Skeletal muscle cell (primary cell): ENCODE data around the gene SFXN5.
"Not testable (repeated sequence)": the region's sequence is repeated elsewhere in the genome, so short reads cannot be mapped to it uniquely, and the experiment has no call there.

Experiments used
- DNase-seq: peaks from one replicate; pipeline ENCODE4 v3.0.0-alpha.2; 2010; ENCODE audit warnings: low read depth
- H3K4me3 ChIP-seq: 2 replicates; pipeline ENCODE4 v1.5.1; 2011; ENCODE audit warnings: low read depth, mild to moderate bottlenecking, control low read depth, low read length, moderate library complexity

The SFXN5 gene

DNA sequence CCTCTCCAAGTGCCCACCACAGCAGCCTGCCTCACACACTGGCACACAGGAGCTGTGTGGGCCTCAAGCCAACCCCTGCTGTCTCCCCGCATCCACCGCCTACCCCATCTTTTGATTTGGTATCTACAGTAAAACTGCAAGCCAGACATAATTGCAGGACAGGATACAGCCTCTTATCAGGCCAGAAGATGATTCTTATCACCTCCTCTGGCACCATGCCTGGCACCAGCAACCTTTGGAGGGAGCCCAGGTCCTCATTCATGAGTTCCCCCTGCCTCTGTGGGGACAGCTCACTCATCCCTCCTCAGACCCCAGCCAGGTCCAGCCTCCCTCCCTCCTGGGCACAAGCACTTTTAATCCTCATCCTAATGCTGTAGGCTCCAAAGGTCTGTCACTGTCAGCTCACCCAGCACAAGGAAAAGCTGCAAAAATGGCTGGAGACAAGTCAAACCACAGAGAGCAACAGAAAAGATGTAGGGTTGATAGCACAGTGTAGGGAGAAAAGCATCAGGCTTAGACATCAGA lies 31.6 kb upstream of the SFXN5 start:
- no peak overlapping the region for H3K4me3 ChIP-seq
- no peak for DNase-seq

DNA sequence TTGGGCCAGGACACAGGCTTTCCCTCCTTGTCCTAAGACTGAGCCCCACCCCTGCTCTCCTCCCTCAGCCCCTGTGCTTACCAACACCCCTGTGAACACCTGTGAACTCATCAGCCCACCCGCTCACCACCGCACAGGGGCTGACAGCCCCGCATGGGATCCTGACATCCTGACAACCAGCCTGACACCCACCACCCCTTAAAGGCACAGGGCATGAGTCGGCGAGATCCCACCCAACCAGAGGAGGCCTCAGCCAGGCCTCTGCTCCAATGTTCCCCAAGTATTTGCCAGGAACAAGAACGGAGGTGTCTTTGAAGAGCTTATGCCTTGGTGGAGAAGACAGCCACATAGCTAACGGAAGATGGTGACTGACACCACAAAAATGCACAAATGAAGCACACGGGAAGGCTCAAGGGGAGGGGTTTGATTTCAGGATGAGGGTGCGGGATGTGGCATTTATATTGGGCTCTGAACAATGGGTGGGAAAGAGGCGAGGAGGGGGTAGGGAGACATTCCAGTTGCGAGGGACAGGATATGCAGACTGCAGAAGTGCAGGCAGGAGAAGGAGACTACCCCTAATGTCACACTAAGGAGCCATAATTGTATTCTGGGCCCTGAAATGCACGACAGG lies 30.2 kb upstream of the SFXN5 start:
- no peak overlapping the region for H3K4me3 ChIP-seq
- no peak for DNase-seq

DNA sequence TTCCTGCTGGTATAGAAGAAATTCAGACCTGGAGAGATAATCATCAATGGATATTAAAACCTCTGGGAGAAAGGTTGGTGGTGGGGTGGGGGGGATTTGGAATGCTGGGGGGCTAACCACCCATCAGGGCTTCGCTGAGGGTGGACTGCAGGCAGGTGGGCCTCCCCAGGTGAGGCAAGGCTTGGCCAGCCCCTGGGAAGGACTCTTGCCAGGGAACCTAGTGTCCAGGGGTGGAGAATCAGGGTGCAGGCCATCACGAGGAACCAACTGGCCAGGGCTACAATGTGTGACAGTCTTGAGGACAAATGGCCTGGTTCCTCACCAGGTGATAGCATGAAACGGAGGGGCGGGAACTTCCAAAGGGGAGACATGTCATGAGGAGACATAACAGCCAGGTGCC lies 29.4 kb upstream of the SFXN5 start:
- DNase-seq, result no peak
- H3K4me3 ChIP-seq, result no peak overlapping the region

DNA sequence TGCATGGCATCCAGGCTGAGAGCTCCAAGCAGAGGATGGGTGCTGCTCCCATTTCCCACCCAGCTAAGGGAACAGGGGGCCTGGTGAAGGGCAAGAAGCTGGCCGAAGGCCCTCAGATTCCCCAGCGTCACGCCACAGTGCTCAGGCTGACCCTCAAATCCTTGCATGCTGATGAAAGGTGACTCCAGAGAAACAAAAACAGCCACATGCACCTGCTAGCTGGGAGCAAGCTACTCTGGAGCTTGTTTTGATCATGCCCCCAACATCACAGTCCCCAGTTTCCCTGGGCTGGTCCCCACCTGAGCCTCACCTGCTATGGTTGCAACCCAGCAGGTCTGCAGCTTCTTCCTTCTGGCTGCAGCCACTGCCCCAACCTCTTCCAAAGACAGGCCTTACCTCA lies 28.0 kb upstream of the SFXN5 start:
- H3K4me3 ChIP-seq, result no peak overlapping the region
- DNase-seq, result no peak

DNA sequence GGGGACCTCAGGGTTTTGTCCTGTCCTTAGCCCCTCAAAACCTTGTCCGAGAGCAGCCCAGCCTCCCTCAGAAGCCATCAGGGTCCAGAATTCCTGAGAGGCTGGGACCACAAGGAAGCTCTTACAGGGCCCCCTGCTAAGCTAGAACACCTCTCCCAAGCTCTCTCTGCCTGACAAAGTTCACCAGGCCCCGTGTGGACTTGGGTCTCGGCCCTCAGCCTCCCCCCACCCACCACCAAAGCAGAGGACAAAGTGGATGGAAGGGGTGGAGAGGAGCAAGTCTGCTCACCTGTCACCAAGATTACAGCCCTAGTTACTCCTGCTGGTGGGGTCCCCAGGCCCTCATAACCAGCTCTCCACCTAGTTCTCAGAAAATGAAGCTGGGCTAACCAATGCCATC lies 24.4 kb upstream of the SFXN5 start:
- H3K4me3 ChIP-seq, result no peak overlapping the region
- DNase-seq, result no peak

DNA sequence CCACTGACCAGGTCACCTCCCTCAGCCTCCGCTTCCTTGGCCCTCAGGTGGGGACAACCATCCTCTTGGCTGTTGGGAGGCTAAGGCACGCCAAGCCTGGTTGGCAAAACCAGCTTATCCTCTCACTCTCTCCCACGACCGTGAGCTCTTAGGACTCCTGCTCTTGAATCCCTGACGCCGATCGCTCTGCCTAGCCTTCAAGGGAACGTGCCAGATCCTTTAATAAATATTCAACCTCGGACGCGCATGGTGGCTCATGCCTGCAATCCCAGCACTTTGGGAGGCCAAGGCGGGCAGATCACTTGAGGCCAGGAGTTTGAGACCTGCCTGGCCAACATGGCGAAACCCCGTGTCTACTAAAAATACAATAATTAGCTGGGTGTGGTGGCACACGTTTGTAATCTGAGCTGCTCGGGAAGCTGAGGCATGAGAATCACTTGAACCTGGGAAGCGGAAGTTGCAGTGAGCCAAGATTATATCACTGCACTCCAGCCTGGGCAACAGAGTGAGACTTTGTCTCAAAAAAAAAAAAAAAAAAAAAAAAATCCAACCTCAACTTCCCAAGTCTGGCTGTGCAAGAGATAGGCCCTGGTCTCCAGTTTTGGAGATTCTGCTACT lies 22.2 kb upstream of the SFXN5 start:
- not testable (repeated sequence) for DNase-seq, H3K4me3 ChIP-seq

DNA sequence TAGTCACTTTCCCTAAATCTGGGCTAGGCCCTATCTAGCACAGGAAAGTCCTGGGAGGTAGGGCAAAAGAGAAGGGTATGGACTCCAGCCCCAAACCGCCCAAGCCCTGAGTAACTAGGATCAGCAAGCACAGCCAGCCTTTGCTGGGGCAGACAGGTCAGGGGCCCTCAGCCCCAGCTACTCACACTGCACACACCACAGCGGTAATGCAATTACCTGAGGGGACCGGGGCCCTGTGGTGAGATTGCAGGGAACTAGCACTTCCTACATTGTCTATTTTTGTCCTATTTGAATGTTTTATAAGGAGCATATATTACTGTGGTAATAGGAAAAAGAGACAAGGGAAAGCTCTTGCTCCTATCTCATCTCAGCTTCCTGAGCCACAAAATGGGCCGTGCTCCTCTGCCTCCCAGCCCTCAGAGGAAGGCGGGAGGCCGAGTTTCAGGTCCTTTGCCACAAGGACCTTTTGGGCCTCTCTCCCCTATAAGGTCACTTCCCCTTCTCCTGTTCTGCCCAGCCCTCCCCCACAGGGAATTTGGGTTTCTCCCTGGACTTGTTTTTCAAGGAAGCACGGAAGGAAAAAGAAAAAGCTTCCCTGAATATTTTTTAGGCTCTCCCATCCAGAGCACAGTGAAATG lies 20.8 kb upstream of the SFXN5 start:
- H3K4me3 ChIP-seq, result no peak overlapping the region
- DNase-seq, result no peak

DNA sequence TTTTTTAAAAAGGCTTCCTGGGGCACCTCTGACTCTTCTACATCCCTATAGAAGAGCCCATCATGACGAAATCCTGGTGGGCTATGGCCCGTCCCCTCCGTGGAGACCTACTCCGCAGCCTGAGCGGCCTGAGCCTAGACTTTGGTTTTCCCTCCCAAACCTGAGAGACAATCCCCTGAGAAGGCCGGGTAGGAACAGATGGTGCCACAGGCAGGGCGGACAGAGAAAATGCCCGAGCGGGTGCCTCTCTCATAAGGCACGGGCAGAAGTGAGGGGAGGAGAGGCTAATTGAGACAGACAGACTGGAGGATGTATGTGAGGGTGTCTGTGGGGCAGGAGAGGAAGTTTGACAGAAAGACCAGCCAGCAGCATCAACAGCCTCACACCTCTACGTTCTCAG lies 20.2 kb upstream of the SFXN5 start:
- H3K4me3 ChIP-seq, result no peak overlapping the region
- no peak for DNase-seq

DNA sequence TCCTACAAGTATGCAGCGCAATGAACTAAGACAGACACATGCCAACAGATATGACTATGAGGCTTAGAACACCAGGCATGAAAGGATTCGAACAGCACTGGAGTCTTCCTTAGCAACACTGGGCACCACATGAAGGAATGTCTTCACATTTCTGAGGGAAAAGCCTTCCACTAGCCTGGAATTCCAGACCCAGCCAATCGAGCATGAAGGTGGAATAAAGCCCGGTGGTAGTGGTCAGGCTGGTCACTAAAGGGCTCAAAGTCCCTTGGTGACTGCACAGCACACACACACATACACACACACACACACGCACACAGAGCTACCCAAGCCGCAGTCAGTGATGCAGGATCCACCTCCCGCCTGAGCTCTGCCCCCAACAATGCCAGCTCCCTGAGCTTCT lies 19.7 kb upstream of the SFXN5 start:
- DNase-seq, result no peak
- H3K4me3 ChIP-seq, result no peak overlapping the region

DNA sequence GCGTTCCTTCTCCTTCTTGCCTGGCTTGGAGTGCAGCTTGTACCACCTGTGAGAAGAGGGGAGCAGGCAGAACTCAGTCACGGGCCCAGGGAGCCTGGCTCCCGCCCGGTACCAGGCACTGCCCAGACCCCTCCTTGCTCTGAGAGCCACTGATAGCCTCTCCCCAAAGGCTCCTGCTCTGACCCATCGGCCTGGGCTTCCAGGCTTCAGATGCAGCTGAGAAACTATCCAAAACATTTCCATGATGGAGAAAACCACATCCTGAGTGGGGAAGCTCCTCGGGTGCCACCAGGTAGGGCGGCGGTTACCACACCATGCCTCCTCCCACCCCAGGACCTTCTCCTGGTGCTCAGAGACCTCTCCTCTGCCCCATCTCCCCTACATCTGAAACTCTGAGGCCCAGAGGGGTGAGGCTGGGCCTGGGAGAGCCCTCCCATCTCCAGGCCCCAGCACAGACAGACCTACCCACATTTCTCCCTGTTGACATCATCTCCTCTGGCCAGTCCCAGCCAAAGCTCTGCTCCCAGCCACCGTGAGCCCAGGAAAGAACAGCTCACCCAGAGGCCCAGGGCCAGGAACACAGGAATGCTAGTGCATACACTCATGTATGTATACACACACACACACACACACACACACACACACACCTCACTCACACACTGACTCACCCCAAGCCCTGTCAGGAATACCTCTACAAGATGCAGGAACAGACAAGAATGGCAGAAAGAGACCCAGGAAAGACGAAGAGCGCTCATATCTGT lies 17.9 kb upstream of the SFXN5 start:
- peak; percentile 98 for DNase-seq
- no peak overlapping the region for H3K4me3 ChIP-seq

DNA sequence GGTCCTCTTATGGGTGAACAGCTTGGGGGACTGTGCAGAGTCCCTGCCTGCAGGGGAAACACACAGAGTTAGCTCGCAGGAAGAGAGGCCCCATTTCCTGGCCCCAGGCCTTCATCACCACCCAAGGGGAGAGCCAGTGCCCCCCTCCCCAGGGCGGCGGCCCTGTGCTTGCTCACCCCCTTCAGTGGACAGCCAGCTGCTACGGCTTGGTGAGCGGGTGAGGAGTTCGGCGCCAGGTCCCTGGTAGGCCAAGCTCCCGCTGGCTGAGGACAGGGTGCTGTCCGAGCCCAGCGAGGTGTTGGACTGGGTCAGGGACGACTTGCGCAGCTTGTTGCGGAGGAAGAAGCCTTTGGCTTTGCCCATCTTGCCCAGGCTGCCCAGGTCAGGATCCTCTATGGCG lies 17.2 kb upstream of the SFXN5 start:
- no peak overlapping the region for H3K4me3 ChIP-seq
- DNase-seq, result no peak

DNA sequence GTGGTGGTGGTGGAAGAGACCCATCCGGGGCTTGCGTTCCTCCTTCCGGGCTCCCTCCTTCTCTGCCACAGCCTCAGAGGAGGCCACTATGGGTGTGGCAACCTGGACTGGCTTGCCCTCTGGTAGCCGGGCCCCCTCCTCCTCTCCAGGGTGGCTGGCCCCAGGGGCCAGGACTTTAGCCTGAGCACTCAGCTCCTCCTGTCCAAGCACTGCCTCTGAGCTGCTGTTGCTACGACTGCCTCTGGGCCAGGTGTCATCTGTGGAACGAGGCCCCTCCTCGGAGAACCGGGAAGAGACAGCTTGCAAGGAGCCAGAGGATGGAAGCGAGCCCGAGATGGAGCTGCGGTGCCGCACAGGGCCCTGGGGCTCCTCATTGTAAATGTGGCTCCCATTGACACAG lies 16.7 kb upstream of the SFXN5 start:
- DNase-seq, result no peak
- H3K4me3 ChIP-seq, result no peak overlapping the region

DNA sequence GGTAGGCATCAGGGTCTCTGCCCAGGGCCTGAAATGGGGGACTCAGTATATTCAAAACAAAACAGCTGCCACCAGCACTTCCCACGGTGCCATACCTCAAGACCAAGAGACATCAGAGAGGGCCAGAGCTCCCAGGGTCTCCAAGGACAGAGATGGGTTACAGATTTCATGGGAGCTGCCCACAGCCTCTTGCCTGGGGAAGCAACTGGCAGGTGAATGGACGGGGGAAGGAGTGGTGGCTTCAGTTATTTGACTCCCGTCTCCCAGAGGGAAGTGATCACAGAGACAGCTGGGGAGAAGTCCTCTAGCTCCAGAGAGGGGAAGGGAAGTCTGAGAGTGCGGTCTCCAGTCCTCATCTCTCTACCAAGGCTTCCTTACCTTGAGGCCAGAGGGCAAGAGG lies 15.8 kb upstream of the SFXN5 start:
- DNase-seq, result no peak
- H3K4me3 ChIP-seq, result no peak overlapping the region

DNA sequence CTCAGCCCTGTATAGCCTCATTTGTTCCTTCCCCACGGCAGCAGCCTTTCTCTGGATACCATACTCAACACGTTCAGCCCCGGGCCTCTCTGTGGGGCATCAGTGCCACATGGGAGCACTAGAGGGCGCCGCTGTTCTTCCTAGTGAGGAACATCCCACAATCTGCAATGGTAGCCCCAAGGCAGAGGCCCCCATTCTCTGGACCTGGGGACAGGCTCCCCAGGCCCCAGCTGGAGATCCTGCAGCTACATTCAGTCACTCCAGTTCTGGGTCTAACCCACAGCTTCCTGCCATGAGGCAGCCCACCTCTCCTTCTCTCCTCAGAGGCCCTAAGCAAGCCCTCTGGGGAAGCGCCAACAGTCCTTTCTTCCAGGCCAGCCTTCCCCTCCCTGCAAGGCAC lies 14.2 kb upstream of the SFXN5 start:
- no peak overlapping the region for H3K4me3 ChIP-seq
- no peak for DNase-seq

DNA sequence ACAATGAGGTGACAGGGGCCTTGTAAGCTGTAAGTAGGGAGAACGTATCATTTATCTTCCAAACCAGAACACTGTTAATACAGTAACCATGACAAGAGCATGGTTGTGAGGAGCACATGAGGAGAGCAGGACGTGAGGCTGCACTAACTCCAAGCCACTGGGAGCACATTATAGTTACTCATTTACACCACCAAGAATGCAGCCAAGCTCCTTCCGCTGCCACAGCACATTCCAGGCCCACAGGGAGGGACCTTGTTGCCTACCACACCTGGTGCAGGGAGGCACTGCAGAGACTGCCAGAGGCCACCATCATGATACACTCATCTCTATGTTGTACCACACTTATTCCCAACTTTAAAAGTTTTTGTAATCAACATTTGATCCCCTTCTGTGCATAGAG lies 13.5 kb upstream of the SFXN5 start:
- H3K4me3 ChIP-seq, result no peak overlapping the region
- DNase-seq, result no peak

DNA sequence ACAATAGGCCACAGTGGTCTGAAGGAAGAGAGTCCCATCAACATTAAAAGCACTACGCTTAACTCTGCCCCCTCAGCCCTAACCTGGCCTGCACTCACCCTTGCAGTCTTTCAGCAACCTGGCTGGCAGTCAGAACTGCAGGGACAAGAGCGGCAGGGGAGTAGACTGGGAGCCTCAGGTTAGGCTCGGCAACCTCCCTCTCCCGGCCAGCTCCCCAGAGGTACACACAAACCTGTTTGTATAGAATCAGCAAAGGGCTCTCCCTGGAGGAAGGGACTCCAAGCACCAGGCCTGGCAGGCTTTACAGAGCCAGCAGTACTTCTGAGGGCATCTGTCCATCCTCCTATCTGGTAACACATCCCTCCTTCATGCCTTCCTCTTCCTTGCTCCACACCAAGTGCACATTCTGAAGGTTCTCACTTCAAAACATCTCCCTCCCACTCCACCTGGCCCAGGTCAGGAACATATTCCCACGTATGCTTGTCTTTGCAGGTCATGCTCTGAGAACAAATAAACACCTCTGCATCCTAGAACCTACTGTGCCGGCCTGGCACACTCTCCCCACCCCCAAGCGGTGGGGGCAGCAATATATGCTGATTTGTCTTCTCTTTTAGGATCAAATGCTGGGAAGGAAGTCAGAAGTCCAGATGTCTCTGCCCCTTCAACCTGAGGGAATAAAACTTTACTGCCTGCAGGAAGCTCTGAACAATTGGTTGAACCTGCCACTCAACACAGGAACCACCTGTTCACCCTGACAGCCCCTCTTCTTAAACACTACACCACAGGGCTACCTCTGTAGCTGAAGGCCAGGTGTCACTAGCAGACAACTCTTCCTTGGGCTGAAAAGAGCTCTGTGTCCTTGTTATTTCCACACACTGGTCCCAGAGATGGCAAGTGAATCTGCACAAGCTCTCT lies 12.6 kb upstream of the SFXN5 start:
- no peak overlapping the region for H3K4me3 ChIP-seq
- DNase-seq, result no peak

DNA sequence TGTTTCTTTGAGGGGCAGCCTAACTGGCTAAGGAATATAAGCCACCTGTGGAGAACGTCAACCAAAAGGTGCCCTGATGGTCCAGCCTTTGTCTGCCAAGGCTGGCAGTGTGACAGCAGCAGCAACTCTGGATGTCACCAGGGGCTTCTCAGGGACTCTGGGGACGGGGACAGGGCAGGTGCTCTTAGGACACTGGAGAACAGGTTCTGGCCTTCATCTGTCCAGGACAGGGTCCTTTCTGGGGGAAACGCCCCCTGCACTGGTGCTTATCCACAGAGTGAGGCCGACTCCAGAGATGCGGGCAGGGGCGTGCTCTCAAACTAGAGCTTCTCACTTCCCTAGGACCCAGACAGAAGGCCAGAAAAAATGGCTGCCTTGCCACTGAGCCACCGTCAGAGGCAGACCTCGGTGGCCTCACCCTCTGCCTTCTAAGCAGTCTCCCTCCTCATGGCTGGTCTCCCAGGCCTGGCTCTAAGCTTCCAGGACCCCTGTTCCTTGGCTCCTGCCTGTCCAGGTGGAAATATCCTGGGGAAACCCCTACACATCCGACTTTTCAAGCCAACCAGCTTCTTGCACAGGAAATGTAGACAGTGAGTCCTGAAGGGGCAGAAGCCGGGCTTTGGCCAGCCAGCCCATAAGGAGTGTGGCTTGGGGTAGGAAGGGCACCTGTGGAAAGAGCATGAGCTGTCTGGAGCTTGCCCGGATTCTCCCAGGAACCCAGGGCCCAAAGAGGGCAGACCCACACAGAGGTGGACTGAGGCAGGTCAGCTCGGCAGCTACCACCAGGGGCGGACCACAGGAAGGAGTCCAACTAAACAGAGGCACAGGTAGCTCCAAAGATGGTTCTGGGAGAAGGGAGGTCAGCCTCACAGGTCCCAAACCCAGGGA lies 11.3 kb upstream of the SFXN5 start:
- no peak overlapping the region for H3K4me3 ChIP-seq
- no peak for DNase-seq

DNA sequence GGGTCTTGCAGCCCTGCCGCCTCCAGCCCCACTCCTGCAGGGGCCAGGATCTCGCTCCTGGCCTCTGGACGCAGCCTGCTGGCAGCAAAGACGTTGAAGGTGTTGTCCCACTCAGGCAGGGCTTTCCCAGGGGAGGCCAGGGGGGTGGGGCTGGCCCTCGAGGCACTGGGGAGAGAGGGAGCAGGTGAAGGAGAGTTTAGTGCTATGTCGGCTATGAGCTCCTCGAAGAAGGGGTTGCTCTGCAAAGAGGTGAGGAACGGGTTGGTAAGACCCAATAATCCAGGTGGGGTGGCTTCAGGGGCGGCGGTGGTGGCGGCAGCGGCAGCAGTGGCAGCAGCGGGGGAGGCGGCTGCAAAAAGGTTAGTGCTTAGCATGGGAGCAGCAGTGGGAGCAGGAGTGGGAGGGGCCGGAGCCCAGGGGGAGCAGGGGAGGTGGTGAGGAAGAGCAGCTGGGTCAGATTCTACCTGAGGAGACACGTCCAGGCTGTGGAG lies 9.7 kb upstream of the SFXN5 start:
- no peak for DNase-seq
- no peak overlapping the region for H3K4me3 ChIP-seq
